Caco-2 (cell line): Measurements from ENCODE around the gene ABCA13. TPM values are rescaled to one million over a fixed set of nuclear protein-coding genes. Genes with fewer than 3 reads are reported as not detected.

Source experiments
- BruUV-seq: library from RNA; stranded (reverse); fragments of 400-500 nt; replicated peaks from 2 replicates; lab custom pipeline; 2021; lab: Mats Ljungman, UMichigan
- CTCF ChIA-PET: fragments of 300-600 bp; sonication (Branson Sonifier 250); formaldehyde crosslinking; loops from one replicate; lab custom pipeline; 2022; ENCODE audit warnings: antibody characterized with exemption; lab: Charles Lee
- POLR2A ChIA-PET: fragments of 300-600 bp; sonication (Branson Sonifier 250); formaldehyde crosslinking; loops from one replicate; lab custom pipeline; 2022; ENCODE audit warnings: antibody characterized with exemption; lab: Charles Lee
- DNase-seq, 2 experiments: peaks; one replicate each; pipeline versions ENCODE4 v3.0.0 to v3.0.0-alpha.2; 2020 to 2022
- H3K27me3 ChIP-seq: replicated peaks from 2 replicates; pipeline ENCODE4 v1.6.0; 2011; ENCODE audit warnings: low read length; ENCODE audit not compliant: control insufficient read depth, insufficient read depth
- H3K36me3 ChIP-seq: 2 replicates; pipeline ENCODE4 v1.5.1; 2011; ENCODE audit warnings: low read length; ENCODE audit not compliant: control insufficient read depth, insufficient read depth
- H3K4me1 ChIP-seq: fragments of 250-450 bp; sonication (Bioruptor Pico); 2 replicates; pipeline ENCODE4 v1.5.1; 2020; ENCODE audit warnings: mild to moderate bottlenecking
- H3K4me3 ChIP-seq: 2 replicates; pipeline ENCODE4 v1.5.1; 2011; ENCODE audit warnings: low read depth, mild to moderate bottlenecking, control low read depth, low read length
- H3K9me3 ChIP-seq: fragments of 250-450 bp; sonication (Bioruptor Pico); 2 replicates; pipeline ENCODE4 v1.5.1; 2020; ENCODE audit warnings: mild to moderate bottlenecking, moderate library complexity
- H3K27ac Mint-ChIP-seq: one replicate; pipeline ENCODE4 v1.8.0; 2022; ENCODE audit warnings: mixed read lengths; ENCODE audit not compliant: unreplicated experiment
- H3K27me3 Mint-ChIP-seq: one replicate; pipeline ENCODE4 v1.8.0; 2022; ENCODE audit warnings: mixed read lengths; ENCODE audit not compliant: insufficient read depth, unreplicated experiment
- H3K36me3 Mint-ChIP-seq: one replicate; pipeline ENCODE4 v1.8.0; 2022; ENCODE audit warnings: mild to moderate bottlenecking, mixed read lengths; ENCODE audit not compliant: insufficient read depth, unreplicated experiment
- H3K4me1 Mint-ChIP-seq: one replicate; pipeline ENCODE4 v1.8.0; 2022; ENCODE audit warnings: low read depth, mixed read lengths; ENCODE audit not compliant: unreplicated experiment
- H3K4me3 Mint-ChIP-seq: one replicate; pipeline ENCODE4 v1.8.0; 2022; ENCODE audit warnings: mild to moderate bottlenecking, moderate library complexity, mixed read lengths; ENCODE audit not compliant: unreplicated experiment
- H3K9me3 Mint-ChIP-seq: one replicate; pipeline ENCODE4 v1.8.0; 2022; ENCODE audit warnings: mixed read lengths; ENCODE audit not compliant: unreplicated experiment
- intact Hi-C: fragments of 100-400 bp; cut with micrococcal nuclease; formaldehyde crosslinking; loops from one replicate; pipeline ENCODE4 v1.10.0; 2022; ENCODE audit not compliant: unreplicated experiment
- total RNA-seq: library from RNA; stranded (reverse); gene quantifications from 2 replicates; pipeline ENCODE4 v1.2.3, GENCODE V29; 2022
- TF ChIP-seq, protein P1 (sequence below), 2 experiments: fragments of 200-600 bp in 1 of 2; IDR thresholded peaks; 1 replicate in 1 of 2; 2 replicates in 1 of 2; pipeline versions ENCODE4 v1.5.1 to v1.8.0; 2011 to 2022; ENCODE audit warnings: antibody characterized with exemption in 1 of 2, control low read depth in 1 of 2, inconsistent platforms in 1 of 2, low read depth in 1 of 2, low read length in 1 of 2, mild to moderate bottlenecking in 1 of 2, moderate library complexity in 1 of 2; ENCODE audit not compliant: insufficient read depth in 1 of 2, severe bottlenecking in 1 of 2, unreplicated experiment in 1 of 2

The ABCA13 gene
- total RNA-seq, 1 experiment from 2014 or later: 0.07 TPM

DNA sequence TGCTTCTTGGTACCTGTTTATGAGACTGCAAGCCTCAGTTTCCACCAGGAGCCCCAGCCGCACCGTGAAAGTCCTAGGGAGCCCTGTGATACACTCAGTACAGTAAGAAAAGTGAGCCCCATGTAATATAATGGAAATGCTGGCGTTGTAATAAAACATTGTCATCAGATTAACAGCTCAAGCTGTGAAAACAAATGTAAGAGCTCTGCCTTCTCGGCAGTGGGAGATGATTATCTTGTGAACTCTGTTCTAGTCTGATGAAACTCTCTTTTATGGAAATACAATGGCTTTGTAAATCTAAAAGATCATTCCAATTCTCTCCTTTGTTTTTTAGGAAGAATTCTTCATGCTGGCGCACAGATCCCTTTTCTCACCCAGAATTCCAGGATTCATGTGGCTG, 299.9 kb downstream of the ABCA13 start:
- peaks cover 6% of the 10 kb centered on the region; the same call in 1 of the 2 replicates for H3K4me1 ChIP-seq
- ChIA-PET CTCF (no interaction called here), POLR2A (no interaction called here)
- no peaks in the 10 kb centered on the region for H3K36me3 ChIP-seq
- intact Hi-C loops: no loop called here
- H3K27me3 Mint-ChIP-seq: peaks cover 4% of the 10 kb centered on the region
- H3K36me3 Mint-ChIP-seq: no peaks in the 10 kb centered on the region
- TF ChIP-seq, protein P1, sequence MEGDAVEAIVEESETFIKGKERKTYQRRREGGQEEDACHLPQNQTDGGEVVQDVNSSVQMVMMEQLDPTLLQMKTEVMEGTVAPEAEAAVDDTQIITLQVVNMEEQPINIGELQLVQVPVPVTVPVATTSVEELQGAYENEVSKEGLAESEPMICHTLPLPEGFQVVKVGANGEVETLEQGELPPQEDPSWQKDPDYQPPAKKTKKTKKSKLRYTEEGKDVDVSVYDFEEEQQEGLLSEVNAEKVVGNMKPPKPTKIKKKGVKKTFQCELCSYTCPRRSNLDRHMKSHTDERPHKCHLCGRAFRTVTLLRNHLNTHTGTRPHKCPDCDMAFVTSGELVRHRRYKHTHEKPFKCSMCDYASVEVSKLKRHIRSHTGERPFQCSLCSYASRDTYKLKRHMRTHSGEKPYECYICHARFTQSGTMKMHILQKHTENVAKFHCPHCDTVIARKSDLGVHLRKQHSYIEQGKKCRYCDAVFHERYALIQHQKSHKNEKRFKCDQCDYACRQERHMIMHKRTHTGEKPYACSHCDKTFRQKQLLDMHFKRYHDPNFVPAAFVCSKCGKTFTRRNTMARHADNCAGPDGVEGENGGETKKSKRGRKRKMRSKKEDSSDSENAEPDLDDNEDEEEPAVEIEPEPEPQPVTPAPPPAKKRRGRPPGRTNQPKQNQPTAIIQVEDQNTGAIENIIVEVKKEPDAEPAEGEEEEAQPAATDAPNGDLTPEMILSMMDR (IDR thresholded peaks at IDR 0.05; ENCODE audit: insufficient read depth in 1 of 2, low read depth in 1 of 2, low read length in 1 of 2, severe bottlenecking in 1 of 2, unreplicated experiment in 1 of 2): no peak
- H3K27ac Mint-ChIP-seq: no peak overlapping the region
- H3K27me3 ChIP-seq: no peaks in the 10 kb centered on the region
- H3K4me1 Mint-ChIP-seq: no peaks in the 10 kb centered on the region
- H3K4me3 ChIP-seq: no peak overlapping the region
- BruUV-seq: no TSS peak
- H3K4me3 Mint-ChIP-seq: no peak overlapping the region
- no peaks in the 10 kb centered on the region for H3K9me3 ChIP-seq
- no peaks in the 10 kb centered on the region for H3K9me3 Mint-ChIP-seq
- DNase-seq: no peak

DNA sequence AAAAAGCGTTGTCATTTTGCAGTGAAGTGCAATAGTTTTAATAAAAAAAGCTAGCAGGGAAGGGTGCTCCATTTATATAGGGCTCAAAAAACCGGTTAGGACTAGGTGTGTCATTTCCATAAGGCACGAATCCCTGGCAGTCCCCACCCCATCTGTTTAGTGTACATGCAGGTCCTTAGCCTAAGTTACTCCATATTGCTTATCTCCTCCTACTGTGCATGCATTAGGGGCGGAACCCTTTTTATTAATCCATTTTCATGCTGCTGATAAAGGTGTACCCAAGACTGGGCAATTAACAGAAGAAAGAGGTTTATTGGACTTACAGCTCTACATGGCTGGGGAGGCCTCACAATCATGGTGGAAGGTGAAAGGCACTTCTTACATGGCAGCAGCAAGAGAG, 301.4 kb downstream of the ABCA13 start:
- H3K36me3 ChIP-seq: no peaks in the 10 kb centered on the region
- no TSS peak for BruUV-seq
- ChIA-PET CTCF (no interaction called here), POLR2A (no interaction called here)
- Mint-ChIP-seq H3K27me3 (peaks cover 4% of the 10 kb centered on the region), H3K36me3 (no peaks in the 10 kb centered on the region), H3K4me3 (no peak overlapping the region), H3K4me1 (no peaks in the 10 kb centered on the region), H3K27ac (no peak overlapping the region), H3K9me3 (no peaks in the 10 kb centered on the region)
- no peak for DNase-seq
- no peaks in the 10 kb centered on the region for H3K9me3 ChIP-seq
- TF ChIP-seq, protein P1 (IDR thresholded peaks at IDR 0.05; ENCODE audit: insufficient read depth in 1 of 2, low read depth in 1 of 2, low read length in 1 of 2, severe bottlenecking in 1 of 2, unreplicated experiment in 1 of 2): no peak
- no peaks in the 10 kb centered on the region for H3K27me3 ChIP-seq
- intact Hi-C loops: no loop called here
- H3K4me1 ChIP-seq: peaks cover 6% of the 10 kb centered on the region; the same call in 1 of the 2 replicates
- no peak overlapping the region for H3K4me3 ChIP-seq

DNA sequence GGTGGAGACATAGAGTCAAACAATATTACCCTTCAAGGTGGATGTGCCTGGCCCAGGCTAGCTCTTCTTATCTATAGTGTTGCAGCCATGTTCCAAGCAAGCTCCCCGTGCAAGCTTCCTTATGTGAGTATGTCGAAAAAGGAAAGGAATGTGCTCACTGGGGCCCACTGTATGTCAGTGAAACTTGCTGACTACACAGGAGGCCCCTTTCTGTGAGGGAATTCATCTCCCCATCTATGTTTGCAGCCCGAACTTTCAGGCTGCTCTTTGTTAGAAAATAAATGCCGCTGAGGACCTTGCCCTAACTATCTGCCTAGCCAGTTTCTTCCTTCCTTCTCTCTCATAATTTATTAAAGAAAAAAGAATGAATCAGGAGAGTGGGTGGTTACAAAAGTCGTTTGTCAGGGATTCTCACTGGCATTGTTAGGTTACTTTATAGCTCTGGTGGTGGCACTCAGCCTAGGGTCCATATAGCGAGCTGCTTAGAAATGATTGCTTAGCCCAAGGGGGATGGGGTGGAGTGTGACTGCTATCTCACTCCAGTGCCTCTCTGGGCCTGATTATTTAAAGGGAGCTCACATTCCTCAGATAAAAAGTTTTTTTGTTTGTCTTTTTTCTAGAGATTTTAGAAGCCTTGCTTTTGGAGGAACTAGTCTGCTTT, 302.1 kb downstream of the ABCA13 start:
- Histone ChIP-seq H3K4me1 (peaks cover 6% of the 10 kb centered on the region; the same call in 1 of the 2 replicates), H3K4me3 (no peak overlapping the region), H3K9me3 (no peaks in the 10 kb centered on the region), H3K27me3 (no peaks in the 10 kb centered on the region), H3K36me3 (no peaks in the 10 kb centered on the region)
- TF ChIP-seq, protein P1 (IDR thresholded peaks at IDR 0.05; ENCODE audit: insufficient read depth in 1 of 2, low read depth in 1 of 2, low read length in 1 of 2, severe bottlenecking in 1 of 2, unreplicated experiment in 1 of 2): no peak
- no peak overlapping the region for H3K4me3 Mint-ChIP-seq
- intact Hi-C loops: no loop called here
- H3K27ac Mint-ChIP-seq: no peak overlapping the region
- ChIA-PET CTCF (no interaction called here), POLR2A (no interaction called here)
- no peaks in the 10 kb centered on the region for H3K9me3 Mint-ChIP-seq
- no TSS peak for BruUV-seq
- no peaks in the 10 kb centered on the region for H3K36me3 Mint-ChIP-seq
- H3K27me3 Mint-ChIP-seq: peaks cover under 1% of the 10 kb centered on the region
- no peak for DNase-seq
- no peaks in the 10 kb centered on the region for H3K4me1 Mint-ChIP-seq
